AG09309 (cell line): ENCODE data around the gene XKR3.

Experiments used
- DNase-seq: peaks from one replicate; pipeline ENCODE4 v3.0.0-alpha.2; 2010; ENCODE audit warnings: low read depth
- H3K4me3 ChIP-seq: 2 replicates; pipeline ENCODE4 v1.5.1; 2011; ENCODE audit warnings: mild to moderate bottlenecking, low read depth, low read length, moderate library complexity; ENCODE audit not compliant: control insufficient read depth
- TF ChIP-seq, protein P1 (sequence below): IDR thresholded peaks from 2 replicates; pipeline ENCODE4 v1.5.1; 2011; ENCODE audit warnings: mild to moderate bottlenecking, low read depth, low read length, inconsistent platforms; ENCODE audit not compliant: insufficient read depth, control insufficient read depth; ENCODE audit errors: missing control alignments

The XKR3 gene

DNA sequence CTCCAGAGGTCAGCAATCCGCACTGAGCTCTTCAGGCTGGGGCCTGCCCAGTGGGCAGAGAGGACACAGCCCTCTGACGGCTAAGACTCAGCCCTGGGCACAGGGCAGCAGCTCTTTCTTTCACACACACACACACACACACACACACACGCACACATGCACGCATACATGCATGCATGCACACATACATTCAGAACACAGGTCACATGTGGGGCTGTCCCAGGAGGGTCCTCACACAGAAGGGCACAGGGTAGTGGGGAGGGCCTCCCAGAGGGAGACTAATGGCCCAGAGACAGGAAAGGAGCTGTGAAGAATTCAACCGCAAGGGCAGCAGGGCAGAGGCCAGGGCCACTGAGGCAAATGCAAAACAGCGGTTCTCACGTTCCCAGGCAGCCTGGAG lies 20.3 kb upstream of the XKR3 start:
- no peak for DNase-seq
- H3K4me3 ChIP-seq, result no peak overlapping the region
- TF ChIP-seq, protein P1, sequence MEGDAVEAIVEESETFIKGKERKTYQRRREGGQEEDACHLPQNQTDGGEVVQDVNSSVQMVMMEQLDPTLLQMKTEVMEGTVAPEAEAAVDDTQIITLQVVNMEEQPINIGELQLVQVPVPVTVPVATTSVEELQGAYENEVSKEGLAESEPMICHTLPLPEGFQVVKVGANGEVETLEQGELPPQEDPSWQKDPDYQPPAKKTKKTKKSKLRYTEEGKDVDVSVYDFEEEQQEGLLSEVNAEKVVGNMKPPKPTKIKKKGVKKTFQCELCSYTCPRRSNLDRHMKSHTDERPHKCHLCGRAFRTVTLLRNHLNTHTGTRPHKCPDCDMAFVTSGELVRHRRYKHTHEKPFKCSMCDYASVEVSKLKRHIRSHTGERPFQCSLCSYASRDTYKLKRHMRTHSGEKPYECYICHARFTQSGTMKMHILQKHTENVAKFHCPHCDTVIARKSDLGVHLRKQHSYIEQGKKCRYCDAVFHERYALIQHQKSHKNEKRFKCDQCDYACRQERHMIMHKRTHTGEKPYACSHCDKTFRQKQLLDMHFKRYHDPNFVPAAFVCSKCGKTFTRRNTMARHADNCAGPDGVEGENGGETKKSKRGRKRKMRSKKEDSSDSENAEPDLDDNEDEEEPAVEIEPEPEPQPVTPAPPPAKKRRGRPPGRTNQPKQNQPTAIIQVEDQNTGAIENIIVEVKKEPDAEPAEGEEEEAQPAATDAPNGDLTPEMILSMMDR, result no peak

DNA sequence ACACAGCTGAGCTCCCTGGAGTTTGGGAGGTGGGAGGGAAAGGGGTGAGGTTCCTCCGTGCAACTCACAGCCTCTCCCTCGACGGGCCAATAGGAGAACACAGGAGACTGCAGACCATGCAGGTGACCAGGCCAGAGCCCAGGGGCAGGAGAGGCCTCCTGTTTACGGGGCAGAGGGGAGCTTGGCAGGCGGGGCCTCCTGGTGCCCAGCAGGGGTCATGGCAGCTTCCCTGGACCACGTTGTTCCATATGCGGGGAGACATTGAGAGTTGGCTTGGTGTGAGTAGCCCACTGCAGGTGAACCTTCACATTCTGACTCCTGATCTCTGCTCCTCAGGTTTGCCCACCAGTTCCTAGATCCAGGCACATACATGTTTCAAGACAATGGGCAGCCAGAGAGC lies 19.3 kb upstream of the XKR3 start:
- DNase-seq, result no peak
- TF ChIP-seq, protein P1, result no peak
- H3K4me3 ChIP-seq, result no peak overlapping the region

DNA sequence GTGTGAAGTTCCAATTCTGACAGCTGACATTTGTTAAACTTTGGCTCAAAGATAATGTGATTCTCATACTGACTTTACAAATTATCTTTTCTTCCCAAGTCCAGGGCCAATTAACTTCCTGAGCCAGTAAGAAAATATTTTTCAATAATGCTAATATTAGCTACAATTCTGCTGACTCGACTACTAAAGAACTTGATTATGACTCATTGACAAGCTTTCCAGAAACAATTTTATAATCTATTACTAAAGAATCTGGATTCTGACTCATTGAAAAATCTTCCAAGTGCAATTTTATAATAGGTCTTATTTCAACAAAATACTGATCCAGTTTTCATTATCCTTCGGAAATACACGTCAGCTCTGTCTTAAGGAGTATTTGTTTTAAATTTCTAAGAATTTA lies 12.9 kb upstream of the XKR3 start:
- TF ChIP-seq, protein P1, result no peak
- no peak overlapping the region for H3K4me3 ChIP-seq
- no peak for DNase-seq

DNA sequence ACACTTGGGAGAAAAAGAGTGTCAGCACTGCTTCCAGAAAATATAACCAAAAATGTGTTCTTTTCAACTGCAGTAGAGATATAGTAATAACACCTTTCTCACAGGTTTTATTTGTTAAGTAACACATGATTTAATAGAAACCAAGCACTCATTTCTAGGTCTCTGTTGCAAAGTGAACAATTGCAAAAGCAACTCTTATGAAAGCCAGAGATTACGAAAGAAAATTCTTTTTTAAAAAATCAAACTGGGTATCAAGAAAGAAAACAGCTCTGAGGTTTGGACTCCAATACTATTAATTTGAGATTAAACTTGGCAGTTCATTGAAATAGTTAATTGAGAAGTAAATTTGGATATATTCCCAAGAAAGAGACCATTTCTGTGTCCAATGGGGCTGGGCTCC lies 9.8 kb upstream of the XKR3 start:
- no peak overlapping the region for H3K4me3 ChIP-seq
- no peak for DNase-seq
- TF ChIP-seq, protein P1, result no peak

DNA sequence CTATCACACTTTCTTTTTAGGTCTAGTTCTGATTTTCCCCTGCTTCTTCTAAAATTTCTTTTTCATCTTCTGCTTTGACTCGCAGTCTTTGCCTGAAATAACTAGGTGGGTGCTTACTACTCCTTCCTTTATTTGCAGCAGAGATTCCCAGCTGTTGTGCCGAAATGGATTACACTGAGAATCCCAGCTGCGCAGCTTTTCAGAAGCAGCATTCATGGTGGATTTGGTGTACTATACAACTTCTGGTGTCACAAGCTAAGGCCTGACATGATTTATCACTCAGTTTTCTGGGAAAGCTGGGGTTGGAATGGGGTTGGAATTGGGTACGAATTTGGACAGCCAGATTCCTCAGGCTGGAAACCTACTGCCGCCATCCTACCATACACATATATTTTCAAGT lies 6.0 kb upstream of the XKR3 start:
- H3K4me3 ChIP-seq, result no peak overlapping the region
- no peak for DNase-seq
- TF ChIP-seq, protein P1, result no peak

DNA sequence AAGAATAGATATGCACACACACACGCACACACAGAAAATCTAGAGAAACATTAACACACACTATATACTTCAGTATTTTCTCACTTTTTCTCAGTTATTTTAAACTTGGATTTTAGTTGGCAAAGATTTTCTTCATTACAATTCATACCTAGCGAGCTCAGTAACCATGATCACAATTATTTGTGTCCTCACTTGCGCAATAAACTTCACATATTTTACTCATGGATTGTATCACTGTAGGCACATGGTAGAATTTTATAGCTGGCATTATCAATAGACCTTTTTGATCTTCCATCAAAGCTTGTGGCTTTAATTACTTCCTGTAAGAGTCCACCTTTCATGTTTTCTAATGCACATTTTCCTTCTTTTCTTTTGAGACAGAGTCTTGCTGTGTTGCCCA lies 4.8 kb upstream of the XKR3 start:
- no peak for DNase-seq
- H3K4me3 ChIP-seq, result no peak overlapping the region
- TF ChIP-seq, protein P1, result no peak

DNA sequence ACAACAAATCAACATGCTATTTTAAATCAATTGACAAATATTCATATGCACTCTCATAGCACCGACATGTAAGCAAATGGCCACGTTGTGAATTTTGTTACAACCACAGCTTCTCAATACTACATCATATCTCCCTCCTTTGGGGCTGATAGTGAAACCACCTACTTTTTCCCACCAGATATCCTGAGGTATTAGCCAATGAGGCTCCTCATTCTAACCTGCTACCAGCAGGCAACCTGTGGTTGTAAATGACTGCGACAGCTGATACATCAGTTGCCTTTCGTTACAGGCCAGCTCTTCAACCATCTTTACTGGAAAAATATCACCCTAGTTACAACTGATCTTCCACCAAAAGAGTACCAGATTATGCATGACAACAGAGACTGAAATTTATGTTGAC lies 3.7 kb upstream of the XKR3 start:
- no peak overlapping the region for H3K4me3 ChIP-seq
- TF ChIP-seq, protein P1, result no peak
- DNase-seq, result no peak
